ENCODE measurements around the gene CD37.

CD37 gene

GRCh38 chr19:49347191-49347590 is 12.0 kb downstream of the CD37 start:
- no peak for TF ChIP-seq PAX5 (IDR thresholded peaks at IDR 0.05; ENCODE audit: insufficient read depth, low read length, severe bottlenecking)
- no peak for TF ChIP-seq POU2F2 (IDR thresholded peaks at IDR 0.05; ENCODE audit: low read depth, low read length)
- TF ChIP-seq SPI1 (IDR thresholded peaks at IDR 0.05; ENCODE audit: low read depth, low read length): no peak
- no peak for TF ChIP-seq TAF1 (IDR thresholded peaks at IDR 0.05; ENCODE audit: low read depth, low read length)
- no peak for TF ChIP-seq POLR2AphosphoS5 (IDR thresholded peaks at IDR 0.05; ENCODE audit: low read depth, low read length)
- no peak for TF ChIP-seq POLR2A (IDR thresholded peaks at IDR 0.05; ENCODE audit: low read depth, low read length)
- DNase-seq (ENCODE audit: insufficient read length, low spot score): no peak
- FAIRE-seq: no peak

GRCh38 chr19:49347835-49348234 is 12.6 kb downstream of the CD37 start:
- TF ChIP-seq SPI1 (IDR thresholded peaks at IDR 0.05; ENCODE audit: low read depth, low read length): no peak
- no peak for DNase-seq (ENCODE audit: insufficient read length, low spot score)
- FAIRE-seq: peak; percentile 80

- DNase-seq (ENCODE audit: insufficient read length, low spot score): no peak
- no peak for TF ChIP-seq POLR2AphosphoS5 (IDR thresholded peaks at IDR 0.05; ENCODE audit: low read depth, low read length)
- TF ChIP-seq POU2F2 (IDR thresholded peaks at IDR 0.05; ENCODE audit: low read depth, low read length): no peak
- TF ChIP-seq SPI1 (IDR thresholded peaks at IDR 0.05; ENCODE audit: low read depth, low read length): no peak
- no peak for TF ChIP-seq TAF1 (IDR thresholded peaks at IDR 0.05; ENCODE audit: low read depth, low read length)
- TF ChIP-seq POLR2A (IDR thresholded peaks at IDR 0.05; ENCODE audit: low read depth, low read length): no peak
- no peak for TF ChIP-seq PAX5 (IDR thresholded peaks at IDR 0.05; ENCODE audit: insufficient read depth, low read length, severe bottlenecking)
- FAIRE-seq: no peak
Observed at GRCh38 chr19:49348305-49349189, 13.3 kb downstream of the CD37 start.

GRCh38 chr19:49349567-49349966 is 14.4 kb downstream of the CD37 start:
- FAIRE-seq (no peak), DNase-seq (ENCODE audit: insufficient read length, low spot score) (no peak)
- TF ChIP-seq POLR2A (IDR thresholded peaks at IDR 0.05; ENCODE audit: low read depth, low read length) (no peak), TAF1 (IDR thresholded peaks at IDR 0.05; ENCODE audit: low read depth, low read length) (no peak), SPI1 (IDR thresholded peaks at IDR 0.05; ENCODE audit: low read depth, low read length) (no peak), PAX5 (IDR thresholded peaks at IDR 0.05; ENCODE audit: insufficient read depth, low read length, severe bottlenecking) (no peak), POU2F2 (IDR thresholded peaks at IDR 0.05; ENCODE audit: low read depth, low read length) (no peak), POLR2AphosphoS5 (IDR thresholded peaks at IDR 0.05; ENCODE audit: low read depth, low read length) (no peak)

DNA sequence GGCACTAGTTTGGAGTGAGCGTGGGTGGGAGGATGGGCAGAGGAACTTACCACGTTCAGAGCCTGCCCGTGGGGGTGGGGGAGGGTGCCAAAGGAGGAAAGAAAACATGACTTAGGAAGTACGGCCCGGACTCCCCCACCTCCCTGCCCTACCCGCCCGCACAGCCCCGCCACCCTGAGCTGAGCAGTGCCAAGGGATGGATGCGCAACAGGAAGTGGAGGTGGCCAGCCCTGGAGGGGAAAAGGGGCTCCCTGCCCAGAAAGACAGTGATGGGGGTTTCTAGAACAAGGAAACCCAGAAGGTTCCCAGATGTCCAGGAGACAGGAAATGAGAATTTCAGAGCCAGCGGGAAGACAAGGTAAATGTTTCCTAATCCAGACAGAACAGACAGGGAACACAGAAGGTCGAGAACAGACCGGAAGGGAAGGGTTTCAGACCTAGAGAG is 20.7 kb downstream of the CD37 start:
- FAIRE-seq (no peak), DNase-seq (ENCODE audit: insufficient read length, low spot score) (no peak)
- TF ChIP-seq TAF1 (IDR thresholded peaks at IDR 0.05; ENCODE audit: low read depth, low read length) (no peak), PAX5 (IDR thresholded peaks at IDR 0.05; ENCODE audit: insufficient read depth, low read length, severe bottlenecking) (no peak), POLR2AphosphoS5 (IDR thresholded peaks at IDR 0.05; ENCODE audit: low read depth, low read length) (no peak)

- TF ChIP-seq POU2F2 (IDR thresholded peaks at IDR 0.05; ENCODE audit: low read depth, low read length) (no peak), POLR2A (IDR thresholded peaks at IDR 0.05; ENCODE audit: low read depth, low read length) (no peak), TAF1 (IDR thresholded peaks at IDR 0.05; ENCODE audit: low read depth, low read length) (no peak), PAX5 (IDR thresholded peaks at IDR 0.05; ENCODE audit: insufficient read depth, low read length, severe bottlenecking) (no peak), SPI1 (IDR thresholded peaks at IDR 0.05; ENCODE audit: low read depth, low read length) (no peak), POLR2AphosphoS5 (IDR thresholded peaks at IDR 0.05; ENCODE audit: low read depth, low read length) (no peak)
- no peak for DNase-seq (ENCODE audit: insufficient read length, low spot score)
- no peak for FAIRE-seq
Observed at GRCh38 chr19:49356382-49356781, 21.2 kb downstream of the CD37 start.

GRCh38 chr19:49357186-49357585 is 22.0 kb downstream of the CD37 start:
- TF ChIP-seq POLR2AphosphoS5 (IDR thresholded peaks at IDR 0.05; ENCODE audit: low read depth, low read length) (no peak), SPI1 (IDR thresholded peaks at IDR 0.05; ENCODE audit: low read depth, low read length) (no peak), PAX5 (IDR thresholded peaks at IDR 0.05; ENCODE audit: insufficient read depth, low read length, severe bottlenecking) (no peak), TAF1 (IDR thresholded peaks at IDR 0.05; ENCODE audit: low read depth, low read length) (no peak), POU2F2 (IDR thresholded peaks at IDR 0.05; ENCODE audit: low read depth, low read length) (no peak), POLR2A (IDR thresholded peaks at IDR 0.05; ENCODE audit: low read depth, low read length) (no peak)
- DNase-seq (ENCODE audit: insufficient read length, low spot score) (no peak), FAIRE-seq (peak; percentile 76)

GRCh38 chr19:49359851-49360820 is 24.9 kb downstream of the CD37 start:
- no peak for TF ChIP-seq PAX5 (IDR thresholded peaks at IDR 0.05; ENCODE audit: insufficient read depth, low read length, severe bottlenecking)
- no peak for TF ChIP-seq SPI1 (IDR thresholded peaks at IDR 0.05; ENCODE audit: low read depth, low read length)
- no peak for TF ChIP-seq POU2F2 (IDR thresholded peaks at IDR 0.05; ENCODE audit: low read depth, low read length)
- DNase-seq (ENCODE audit: insufficient read length, low spot score) (no peak), FAIRE-seq (no peak)

GRCh38 chr19:49361438-49362047 is 26.3 kb downstream of the CD37 start:
- DNase-seq (ENCODE audit: insufficient read length, low spot score) (no peak), FAIRE-seq (no peak)
- TF ChIP-seq PAX5 (IDR thresholded peaks at IDR 0.05; ENCODE audit: insufficient read depth, low read length, severe bottlenecking) (no peak), POU2F2 (IDR thresholded peaks at IDR 0.05; ENCODE audit: low read depth, low read length) (no peak), POLR2A (IDR thresholded peaks at IDR 0.05; ENCODE audit: low read depth, low read length) (no peak), TAF1 (IDR thresholded peaks at IDR 0.05; ENCODE audit: low read depth, low read length) (no peak), SPI1 (IDR thresholded peaks at IDR 0.05; ENCODE audit: low read depth, low read length) (no peak), POLR2AphosphoS5 (IDR thresholded peaks at IDR 0.05; ENCODE audit: low read depth, low read length) (no peak)

Measured in GM12891 (cell line).